HUES6 (cell line): Measurements from ENCODE around the gene SCN5A.

Source experiments
- H3K27ac ChIP-seq: 2 replicates; pipeline ENCODE4 v1.7.0; 2013; ENCODE audit warnings: low read depth, mild to moderate bottlenecking, low read length, inconsistent platforms
- H3K27me3 ChIP-seq: 2 replicates; pipeline ENCODE4 v1.6.1; 2013; ENCODE audit warnings: low read length; ENCODE audit not compliant: control insufficient read depth, insufficient read depth
- H3K36me3 ChIP-seq: 2 replicates; pipeline ENCODE4 v1.6.1; 2013; ENCODE audit warnings: low read length; ENCODE audit not compliant: control insufficient read depth, insufficient read depth
- H3K4me1 ChIP-seq: 2 replicates; pipeline ENCODE4 v1.6.1; 2013; ENCODE audit warnings: low read length; ENCODE audit not compliant: control insufficient read depth, insufficient read depth
- H3K4me3 ChIP-seq: 2 replicates; pipeline ENCODE4 v1.5.1; 2013; ENCODE audit warnings: low read depth, low read length
- H3K9ac ChIP-seq: one replicate; pipeline ENCODE4 v1.6.1; 2013; ENCODE audit warnings: mild to moderate bottlenecking, low read length
- H3K9me3 ChIP-seq: 2 replicates; pipeline ENCODE4 v1.6.1; 2013; ENCODE audit warnings: low read depth, low read length; ENCODE audit not compliant: control insufficient read depth, insufficient read depth

Gene SCN5A

GRCh38 chr3:38579141-38579540, 70.3 kb downstream of the SCN5A start:
- Histone ChIP-seq H3K27ac (no peak overlapping the region), H3K4me3 (no peak overlapping the region), H3K36me3 (no peaks in the 10 kb centered on the region), H3K4me1 (peaks cover 15% of the 10 kb centered on the region; the same call in 1 of the 2 replicates), H3K9me3 (no peaks in the 10 kb centered on the region), H3K9ac (no peak overlapping the region), H3K27me3 (no peaks in the 10 kb centered on the region)

DNA sequence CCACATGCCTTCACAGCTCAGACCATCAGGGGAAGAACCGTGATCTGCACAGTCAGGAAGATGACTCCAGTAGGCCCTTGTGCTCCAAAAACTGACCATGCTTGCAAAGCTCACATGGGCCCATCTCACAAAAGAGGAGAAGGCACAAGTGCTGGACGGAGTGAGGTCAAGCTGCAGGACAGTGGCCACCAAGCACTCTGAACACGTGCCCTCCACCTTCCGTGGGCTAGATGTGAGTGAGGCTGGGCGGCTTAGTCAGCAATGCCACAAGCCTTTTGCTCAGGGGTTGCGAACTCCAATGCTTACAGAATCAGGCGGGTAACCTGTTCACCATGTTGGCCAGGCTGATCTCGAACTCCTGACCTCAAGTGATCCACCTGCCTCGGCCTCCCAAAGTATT, 70.9 kb downstream of the SCN5A start:
- H3K4me3 ChIP-seq = no peak overlapping the region
- H3K36me3 ChIP-seq = no peaks in the 10 kb centered on the region
- H3K9ac ChIP-seq = no peak overlapping the region
- H3K4me1 ChIP-seq = peaks cover 15% of the 10 kb centered on the region; the same call in 1 of the 2 replicates
- no peaks in the 10 kb centered on the region for H3K9me3 ChIP-seq
- no peaks in the 10 kb centered on the region for H3K27me3 ChIP-seq
- no peak overlapping the region for H3K27ac ChIP-seq

- no peaks in the 10 kb centered on the region for H3K27me3 ChIP-seq
- no peaks in the 10 kb centered on the region for H3K9me3 ChIP-seq
- no peak overlapping the region for H3K9ac ChIP-seq
- no peak overlapping the region for H3K27ac ChIP-seq
- H3K4me1 ChIP-seq = peaks cover 15% of the 10 kb centered on the region; the same call in 1 of the 2 replicates
- H3K4me3 ChIP-seq = no peak overlapping the region
- no peaks in the 10 kb centered on the region for H3K36me3 ChIP-seq
Observed at GRCh38 chr3:38578081-38578475, 71.4 kb downstream of the SCN5A start.

- Histone ChIP-seq H3K4me3 (no peak overlapping the region), H3K27ac (no peak overlapping the region), H3K9ac (no peak overlapping the region), H3K36me3 (no peaks in the 10 kb centered on the region), H3K4me1 (peaks cover 15% of the 10 kb centered on the region; the same call in 1 of the 2 replicates), H3K9me3 (no peaks in the 10 kb centered on the region), H3K27me3 (no peaks in the 10 kb centered on the region)
Observed at GRCh38 chr3:38577371-38578080, 72.0 kb downstream of the SCN5A start.

DNA sequence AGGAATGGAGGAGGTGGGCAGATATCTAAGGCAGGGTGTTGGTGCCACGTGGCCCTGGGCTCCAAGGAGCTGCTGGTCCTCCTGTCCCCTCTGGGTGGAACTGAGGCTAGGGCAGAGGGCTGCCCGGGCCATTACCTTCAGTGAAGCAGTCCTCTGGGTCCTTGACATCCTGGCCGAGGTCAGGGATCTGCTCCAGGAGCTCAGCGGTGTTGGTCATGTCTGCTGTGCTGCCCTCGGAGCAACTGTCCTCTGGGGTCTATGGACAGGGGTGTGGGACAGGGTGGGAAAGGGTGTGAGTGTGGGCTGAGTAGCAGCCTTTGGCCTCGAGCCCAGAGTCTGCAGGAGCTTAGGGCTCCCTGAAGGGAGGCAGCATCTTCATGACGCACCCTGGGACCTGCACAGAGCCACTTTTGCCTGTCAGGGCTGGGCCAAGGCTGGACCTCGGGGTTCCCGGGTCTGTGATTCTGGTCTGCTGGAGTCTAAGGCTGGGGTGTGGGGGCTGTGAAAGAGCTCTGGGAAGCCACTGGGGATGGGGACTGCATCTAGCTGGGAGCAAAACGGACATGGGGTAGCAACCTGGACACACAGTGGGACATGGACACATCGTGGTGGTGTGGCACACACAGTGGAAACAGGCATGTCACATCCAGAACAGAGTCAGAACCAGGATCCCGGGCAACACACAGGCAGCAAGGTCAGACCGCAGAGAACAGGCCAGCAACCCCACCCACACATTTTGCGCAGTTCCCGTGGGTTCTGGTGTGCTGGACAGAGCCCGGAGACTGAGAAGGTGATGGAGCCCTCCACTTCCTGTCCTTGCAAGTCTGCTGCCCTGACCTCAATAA, 72.7 kb downstream of the SCN5A start:
- Histone ChIP-seq H3K9ac (no peak overlapping the region), H3K27ac (no peak overlapping the region), H3K9me3 (no peaks in the 10 kb centered on the region), H3K27me3 (no peaks in the 10 kb centered on the region), H3K4me1 (peaks cover 10% of the 10 kb centered on the region; the same call in 1 of the 2 replicates), H3K36me3 (no peaks in the 10 kb centered on the region), H3K4me3 (no peak overlapping the region)

- H3K36me3 ChIP-seq = no peaks in the 10 kb centered on the region
- H3K4me1 ChIP-seq = peaks cover 10% of the 10 kb centered on the region; the same call in 1 of the 2 replicates
- no peak overlapping the region for H3K27ac ChIP-seq
- H3K9me3 ChIP-seq = no peaks in the 10 kb centered on the region
- H3K4me3 ChIP-seq = no peak overlapping the region
- H3K9ac ChIP-seq = no peak overlapping the region
- no peaks in the 10 kb centered on the region for H3K27me3 ChIP-seq
Observed at GRCh38 chr3:38576131-38576525, 73.4 kb downstream of the SCN5A start.

DNA sequence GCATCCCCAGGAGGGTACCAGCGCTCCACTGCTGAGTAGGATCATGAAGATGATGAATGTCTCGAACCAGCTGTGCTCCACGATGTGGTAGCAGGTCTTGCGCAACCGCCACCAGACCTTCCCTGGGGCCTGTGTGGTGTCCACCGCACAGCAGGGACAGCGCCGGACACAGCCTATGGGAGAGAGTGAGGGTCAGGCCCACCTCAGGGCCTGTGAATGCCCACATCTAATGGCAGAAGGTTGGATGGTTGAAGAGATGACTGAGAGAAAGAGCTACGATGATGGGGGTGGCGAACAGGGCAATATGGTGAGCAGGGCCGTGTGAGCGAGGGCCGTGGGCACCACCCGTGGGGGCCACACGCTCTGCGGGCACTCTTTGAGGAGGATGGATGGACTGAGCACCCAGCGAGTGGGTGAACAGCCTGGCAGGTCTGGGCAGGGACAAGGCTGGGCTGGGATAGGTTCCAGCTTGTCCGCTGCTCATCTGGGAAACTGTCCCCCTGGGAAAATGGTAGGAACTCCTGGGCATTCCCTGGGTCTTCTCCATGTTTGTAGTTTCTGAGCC, 74.1 kb downstream of the SCN5A start:
- Histone ChIP-seq H3K27ac (no peak overlapping the region), H3K36me3 (no peaks in the 10 kb centered on the region), H3K27me3 (no peaks in the 10 kb centered on the region), H3K4me3 (no peak overlapping the region), H3K4me1 (peaks cover 10% of the 10 kb centered on the region; the same call in 1 of the 2 replicates), H3K9ac (no peak overlapping the region), H3K9me3 (no peaks in the 10 kb centered on the region)

GRCh38 chr3:38574411-38575278, 74.8 kb downstream of the SCN5A start:
- H3K27me3 ChIP-seq = no peaks in the 10 kb centered on the region
- no peaks in the 10 kb centered on the region for H3K9me3 ChIP-seq
- no peak overlapping the region for H3K9ac ChIP-seq
- H3K36me3 ChIP-seq = no peaks in the 10 kb centered on the region
- H3K4me3 ChIP-seq = no peak overlapping the region
- peaks cover 7% of the 10 kb centered on the region; the same call in 1 of the 2 replicates for H3K4me1 ChIP-seq
- H3K27ac ChIP-seq = no peak overlapping the region

DNA sequence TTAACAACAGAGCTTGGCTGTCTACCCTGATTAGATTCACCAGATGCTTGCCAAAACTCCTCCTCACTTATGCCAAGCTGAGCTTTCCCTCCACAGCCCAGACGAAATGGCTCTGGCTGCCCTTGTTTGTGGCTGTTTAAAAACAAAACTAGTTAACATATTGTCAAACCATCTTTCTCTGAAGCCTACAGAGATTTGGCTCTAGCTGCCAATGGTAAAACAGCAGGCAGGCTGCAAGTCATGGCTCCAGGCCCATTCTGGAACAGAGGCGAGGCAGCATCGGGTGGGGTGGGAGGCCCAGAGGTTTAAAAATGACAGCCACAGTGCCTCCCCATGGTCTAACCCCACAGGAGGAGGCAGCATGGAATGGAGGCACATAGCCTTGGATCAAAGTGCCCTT, 75.9 kb downstream of the SCN5A start:
- no peak overlapping the region for H3K9ac ChIP-seq
- no peak overlapping the region for H3K4me3 ChIP-seq
- no peaks in the 10 kb centered on the region for H3K27me3 ChIP-seq
- H3K9me3 ChIP-seq = no peaks in the 10 kb centered on the region
- H3K27ac ChIP-seq = no peak overlapping the region
- no peaks in the 10 kb centered on the region for H3K4me1 ChIP-seq
- H3K36me3 ChIP-seq = no peaks in the 10 kb centered on the region

GRCh38 chr3:38573111-38573510, 76.4 kb downstream of the SCN5A start:
- Histone ChIP-seq H3K36me3 (no peaks in the 10 kb centered on the region), H3K9me3 (no peaks in the 10 kb centered on the region), H3K9ac (no peak overlapping the region)

More at GRCh38 chr3:38573111-38573510, 76.4 kb downstream of the SCN5A start:
- H3K27ac ChIP-seq = no peak overlapping the region
- H3K4me1 ChIP-seq = no peaks in the 10 kb centered on the region
- no peak overlapping the region for H3K4me3 ChIP-seq
- H3K27me3 ChIP-seq = no peaks in the 10 kb centered on the region
